PC-9 (cell line): ENCODE results near the gene SLC8A1. TPM values are rescaled to one million over a fixed set of nuclear protein-coding genes. Genes with fewer than 3 reads are reported as not detected.

Experiments
- BruUV-seq: library from RNA; stranded (reverse); fragments of 400-500 nt; replicated peaks from 2 replicates; lab custom pipeline; 2021; lab: Mats Ljungman, UMichigan
- CTCF ChIA-PET: fragments of 300-600 bp; sonication (Branson Sonifier 250); formaldehyde crosslinking; loops from one replicate; lab custom pipeline; 2022; ENCODE audit warnings: antibody characterized with exemption; lab: Charles Lee
- POLR2A ChIA-PET: fragments of 300-600 bp; sonication (Branson Sonifier 250); formaldehyde crosslinking; loops from one replicate; lab custom pipeline; 2022; ENCODE audit warnings: antibody characterized with exemption; ENCODE audit not compliant: unreplicated experiment; lab: Charles Lee
- DNase-seq, 2 experiments: peaks; one replicate each; pipeline versions ENCODE4 v3.0.0 to v3.0.0-alpha.2; 2015 to 2022; ENCODE audit warnings: mixed read lengths in 1 of 2
- H2AFZ ChIP-seq: fragments of 200-600 bp; sonication (generic); 2 replicates; pipeline ENCODE4 v1.8.1; 2017; ENCODE audit warnings: antibody characterized with exemption
- H3F3A ChIP-seq: fragments of 200-600 bp; sonication (generic); 2 replicates; pipeline ENCODE4 v1.8.1; 2017; ENCODE audit warnings: antibody characterized with exemption, mild to moderate bottlenecking, low read depth; ENCODE audit not compliant: insufficient read depth
- H3K27ac ChIP-seq: fragments of 200-600 bp; sonication (generic); 2 replicates; pipeline ENCODE4 v1.6.1; 2016; ENCODE audit warnings: mixed run types
- H3K27me3 ChIP-seq: fragments of 200-600 bp; sonication (generic); 2 replicates; pipeline ENCODE4 v1.6.1; 2016; ENCODE audit warnings: low read depth, mixed run types; ENCODE audit not compliant: insufficient read depth
- H3K36me3 ChIP-seq: fragments of 200-600 bp; sonication (generic); 2 replicates; pipeline ENCODE4 v1.6.1; 2016; ENCODE audit warnings: low read depth, mixed run types
- H3K4me1 ChIP-seq: fragments of 200-600 bp; sonication (generic); replicated peaks from 2 replicates; pipeline ENCODE4 v1.6.1; 2016; ENCODE audit warnings: mixed run types; ENCODE audit not compliant: insufficient read depth
- H3K4me2 ChIP-seq: fragments of 200-600 bp; sonication (generic); 2 replicates; pipeline ENCODE4 v1.6.1; 2017; ENCODE audit warnings: mixed run types
- H3K4me3 ChIP-seq: fragments of 200-600 bp; sonication (generic); 2 replicates; pipeline ENCODE4 v1.6.1; 2016; ENCODE audit warnings: mixed run types
- H3K79me2 ChIP-seq: fragments of 200-600 bp; sonication (generic); 2 replicates; pipeline ENCODE4 v1.6.1; 2017; ENCODE audit warnings: low read depth, mixed run types
- H3K9me2 ChIP-seq: fragments of 200-600 bp; sonication (generic); 2 replicates; pipeline ENCODE4 v1.8.1; 2017; ENCODE audit warnings: mild to moderate bottlenecking; ENCODE audit not compliant: insufficient read depth
- H3K9me3 ChIP-seq: fragments of 200-600 bp; sonication (generic); 2 replicates; pipeline ENCODE4 v1.8.1; 2016; ENCODE audit warnings: low read depth; ENCODE audit not compliant: insufficient read depth
- H4K20me1 ChIP-seq: fragments of 200-600 bp; sonication (generic); 2 replicates; pipeline ENCODE4 v1.8.1; 2017; ENCODE audit not compliant: insufficient read depth
- CTCF ChIP-seq: fragments of 200-600 bp; sonication (generic); conservative IDR thresholded peaks from 2 replicates; pipeline ENCODE4 v1.6.1; 2017; ENCODE audit warnings: mixed run types, antibody characterized with exemption, mild to moderate bottlenecking, moderate library complexity
- EZH2 ChIP-seq: fragments of 200-600 bp; sonication (generic); IDR thresholded peaks from 2 replicates; pipeline ENCODE4 v1.8.0; 2017; ENCODE audit warnings: antibody characterized with exemption, low read depth
- intact Hi-C: fragments of 100-400 bp; cut with micrococcal nuclease; formaldehyde crosslinking; loops from one replicate; pipeline ENCODE4 v1.10.0; 2022; ENCODE audit not compliant: unreplicated experiment
- total RNA-seq: library from RNA; stranded (reverse); gene quantifications from 2 replicates; pipeline ENCODE4 v1.2.3, GENCODE V29; 2021

SLC8A1 gene
- total RNA-seq, 1 experiment from 2014 or later = 13.5 TPM

- intact Hi-C loops = loop anchor here (2.0 kb wide), 1 partner anchor 17 kb away; no protein-coding TSS in a partner anchor
- Histone ChIP-seq H3K9me3 (peaks cover 10% of the 10 kb centered on the region; the same call in 1 of the 2 replicates), H3K9me2 (no peaks in the 10 kb centered on the region), H3K27ac (peak overlapping the region; percentile 81), H3K4me3 (no peak overlapping the region), H3K27me3 (no peaks in the 10 kb centered on the region), H3K79me2 (no peaks in the 10 kb centered on the region), H3F3A (peaks cover 38% of the 10 kb centered on the region), H3K4me2 (peak overlapping the region; percentile 61; the same call in 1 of the 2 replicates), H4K20me1 (no peaks in the 10 kb centered on the region), H3K4me1 (peaks cover 43% of the 10 kb centered on the region), H3K36me3 (no peaks in the 10 kb centered on the region), H2AFZ (no peak overlapping the region)
- DNase-seq = no peak
- no TSS peak for BruUV-seq
- CTCF ChIA-PET = no interaction called here
- POLR2A ChIA-PET = no interaction called here
- no peak for TF ChIP-seq CTCF
Observed at GRCh38 chr2:40433736-40434135, 18.2 kb downstream of the SLC8A1 start.

GRCh38 chr2:40432921-40433483, 18.9 kb downstream of the SLC8A1 start:
- Histone ChIP-seq H3K36me3 (no peaks in the 10 kb centered on the region), H3K9me2 (no peaks in the 10 kb centered on the region), H3K9me3 (peaks cover 10% of the 10 kb centered on the region; the same call in 1 of the 2 replicates), H3K79me2 (no peaks in the 10 kb centered on the region), H3K27ac (0 out of 2 replicates have a peak overlapping the region, but pooled peaks have one; percentile 81), H3F3A (peaks cover 38% of the 10 kb centered on the region), H2AFZ (no peak overlapping the region), H3K27me3 (no peaks in the 10 kb centered on the region), H3K4me1 (peaks cover 43% of the 10 kb centered on the region), H3K4me3 (no peak overlapping the region), H3K4me2 (no peak overlapping the region), H4K20me1 (no peaks in the 10 kb centered on the region)
- no peak for DNase-seq
- intact Hi-C loops = no loop called here
- BruUV-seq = no TSS peak
- ChIA-PET CTCF (no interaction called here), POLR2A (no interaction called here)
- TF ChIP-seq CTCF = no peak
- no peak for TF ChIP-seq EZH2

GRCh38 chr2:40431600-40431955, 20.3 kb downstream of the SLC8A1 start:
- H3K27me3 ChIP-seq = no peaks in the 10 kb centered on the region
- no peak for TF ChIP-seq CTCF
- TF ChIP-seq EZH2 = no peak
- no peak overlapping the region for H3K4me3 ChIP-seq
- DNase-seq = no peak
- H3K4me2 ChIP-seq = no peak overlapping the region
- H3K79me2 ChIP-seq = no peaks in the 10 kb centered on the region
- H3K9me2 ChIP-seq = no peaks in the 10 kb centered on the region
- intact Hi-C loops = no loop called here
- peaks cover 33% of the 10 kb centered on the region for H3F3A ChIP-seq
- no peaks in the 10 kb centered on the region for H3K36me3 ChIP-seq
- no TSS peak for BruUV-seq
- no peak overlapping the region for H3K27ac ChIP-seq
- peaks cover 35% of the 10 kb centered on the region for H3K4me1 ChIP-seq
- CTCF ChIA-PET = no interaction called here
- 0 out of 2 replicates have a peak, but pooled peaks cover 6% of the 10 kb centered on the region for H3K9me3 ChIP-seq
- H2AFZ ChIP-seq = no peak overlapping the region
- H4K20me1 ChIP-seq = no peaks in the 10 kb centered on the region
- POLR2A ChIA-PET = no interaction called here
